GM12865 (cell line): ENCODE results near the gene MRPL1.

Experiments
- DNase-seq: peaks from one replicate; pipeline ENCODE4 v3.0.0; 2010; ENCODE audit warnings: low read depth
- H3K4me3 ChIP-seq: 2 replicates; pipeline ENCODE4 v1.5.1; 2011; ENCODE audit warnings: mild to moderate bottlenecking, low read depth, low read length, control low read depth
- TF ChIP-seq, protein P1 (sequence below): IDR thresholded peaks from 2 replicates; pipeline ENCODE4 v1.5.1; 2011; ENCODE audit warnings: low read length, control low read depth, low read depth, inconsistent platforms; ENCODE audit not compliant: insufficient read depth; ENCODE audit errors: missing control alignments

The MRPL1 gene

GRCh38 chr4:77819404-77819842 is 43.2 kb upstream of the MRPL1 start:
- TF ChIP-seq, protein P1, sequence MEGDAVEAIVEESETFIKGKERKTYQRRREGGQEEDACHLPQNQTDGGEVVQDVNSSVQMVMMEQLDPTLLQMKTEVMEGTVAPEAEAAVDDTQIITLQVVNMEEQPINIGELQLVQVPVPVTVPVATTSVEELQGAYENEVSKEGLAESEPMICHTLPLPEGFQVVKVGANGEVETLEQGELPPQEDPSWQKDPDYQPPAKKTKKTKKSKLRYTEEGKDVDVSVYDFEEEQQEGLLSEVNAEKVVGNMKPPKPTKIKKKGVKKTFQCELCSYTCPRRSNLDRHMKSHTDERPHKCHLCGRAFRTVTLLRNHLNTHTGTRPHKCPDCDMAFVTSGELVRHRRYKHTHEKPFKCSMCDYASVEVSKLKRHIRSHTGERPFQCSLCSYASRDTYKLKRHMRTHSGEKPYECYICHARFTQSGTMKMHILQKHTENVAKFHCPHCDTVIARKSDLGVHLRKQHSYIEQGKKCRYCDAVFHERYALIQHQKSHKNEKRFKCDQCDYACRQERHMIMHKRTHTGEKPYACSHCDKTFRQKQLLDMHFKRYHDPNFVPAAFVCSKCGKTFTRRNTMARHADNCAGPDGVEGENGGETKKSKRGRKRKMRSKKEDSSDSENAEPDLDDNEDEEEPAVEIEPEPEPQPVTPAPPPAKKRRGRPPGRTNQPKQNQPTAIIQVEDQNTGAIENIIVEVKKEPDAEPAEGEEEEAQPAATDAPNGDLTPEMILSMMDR: no peak
- peak overlapping the region; percentile 88 for H3K4me3 ChIP-seq
- no peak for DNase-seq

DNA sequence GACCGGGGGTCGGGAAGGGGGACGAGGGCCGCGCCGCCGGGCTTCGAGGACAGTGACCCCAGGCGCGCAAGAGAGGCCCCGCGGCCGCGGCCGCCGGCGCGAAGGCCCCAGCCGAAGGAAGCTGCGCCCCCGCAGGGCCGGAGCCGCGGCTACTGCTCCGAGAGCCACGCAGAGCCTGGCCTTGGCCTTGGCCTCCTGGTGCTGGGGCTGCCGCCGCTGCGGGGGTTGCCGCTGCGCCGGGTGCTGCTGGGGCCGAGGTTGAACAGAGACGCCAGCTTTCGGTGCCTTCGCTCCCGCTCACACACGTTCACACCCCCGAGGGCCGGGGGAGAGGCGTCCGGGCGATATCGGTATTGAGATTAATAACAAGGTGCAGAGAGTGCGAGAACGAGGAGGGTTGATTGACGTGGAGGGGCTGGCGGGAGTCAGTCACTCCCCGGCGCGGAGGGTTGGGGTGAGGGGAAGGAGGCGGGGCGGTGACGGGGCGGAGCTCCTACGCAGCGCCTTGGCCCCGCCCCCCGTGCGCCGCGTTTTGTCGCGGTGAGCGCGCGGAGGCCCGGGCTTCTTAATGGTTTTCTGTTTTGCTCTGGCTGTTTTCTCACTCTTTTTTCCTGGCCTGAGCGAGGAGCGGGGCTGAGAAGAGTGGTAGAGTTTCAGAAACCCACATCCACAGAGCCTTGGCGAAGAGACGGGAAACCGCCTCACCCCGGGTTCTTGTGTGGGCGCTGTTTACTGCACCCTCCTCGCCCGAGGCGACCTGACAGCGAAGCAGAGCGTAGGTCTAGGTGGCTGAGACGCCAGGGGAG is 42.6 kb upstream of the MRPL1 start:
- DNase-seq: peak; percentile 95
- H3K4me3 ChIP-seq: peak overlapping the region; percentile 72
- TF ChIP-seq, protein P1: peak; percentile 3

GRCh38 chr4:77820649-77821561 is 41.7 kb upstream of the MRPL1 start:
- TF ChIP-seq, protein P1: no peak
- H3K4me3 ChIP-seq: peak overlapping the region; percentile 72
- peak; percentile 43 for DNase-seq

GRCh38 chr4:77821775-77822174 is 40.9 kb upstream of the MRPL1 start:
- DNase-seq: peak; percentile 42
- H3K4me3 ChIP-seq: 0 out of 2 replicates have a peak overlapping the region, but pooled peaks have one; percentile 72
- TF ChIP-seq, protein P1: no peak

GRCh38 chr4:77826275-77826674 is 36.4 kb upstream of the MRPL1 start:
- TF ChIP-seq, protein P1: no peak
- no peak for DNase-seq
- no peak overlapping the region for H3K4me3 ChIP-seq

DNA sequence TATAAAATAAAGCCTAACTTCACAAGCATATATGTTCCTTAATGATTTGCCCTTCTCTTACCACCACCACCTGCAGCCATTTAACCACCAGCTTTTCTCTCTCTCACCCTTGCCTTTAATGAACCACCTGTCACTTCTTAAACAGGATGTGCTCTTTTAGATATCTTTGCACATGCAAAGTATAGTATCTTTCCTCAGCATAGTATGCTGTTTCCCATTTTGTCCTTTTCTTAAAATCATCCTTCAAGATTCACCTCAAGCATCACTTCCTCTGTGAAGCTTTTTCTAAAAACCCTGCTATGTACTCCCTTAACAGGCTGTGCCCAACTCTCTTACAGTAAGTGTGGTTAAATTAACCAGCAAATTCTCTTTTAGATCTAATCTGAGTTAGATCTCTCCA is 35.3 kb upstream of the MRPL1 start:
- TF ChIP-seq, protein P1: no peak
- no peak overlapping the region for H3K4me3 ChIP-seq
- peak; percentile 30 for DNase-seq
